ENCODE results near the gene HIBADH. TPM values are rescaled to one million over a fixed set of nuclear protein-coding genes. Genes with fewer than 3 reads are reported as not detected.

The HIBADH gene
- total RNA-seq, 1 experiment from 2014 or later = 23.2 TPM

DNA sequence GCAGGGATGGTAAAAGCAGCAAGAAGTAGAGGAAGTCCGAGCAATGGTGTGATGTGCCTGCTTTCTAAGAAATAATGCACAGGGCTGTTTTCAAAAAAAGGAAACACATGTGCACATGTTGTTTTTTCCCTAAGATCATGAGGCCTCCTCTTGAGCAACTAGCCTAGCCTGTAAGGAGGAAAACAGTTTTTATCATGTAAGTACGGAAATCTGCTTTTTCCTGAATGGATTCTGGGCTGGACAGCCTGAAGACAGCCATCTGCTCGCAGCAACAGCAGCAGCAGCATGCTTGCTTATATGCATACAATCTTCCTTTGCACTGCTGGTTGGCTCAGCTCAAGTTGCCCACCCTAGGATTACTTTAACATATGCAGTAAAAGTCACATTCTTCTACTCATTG is 87.1 kb downstream of the HIBADH start:
- WGBS (ENCODE audit: extremely low coverage, insufficient read length, low lambda C conversion rate) = no CpG with 5 or more reads among the region's 3 CpGs
- no peak overlapping the region for H3K14ac ChIP-seq (ENCODE audit: insufficient read depth, low read length)
- no peak overlapping the region for H3K4me3 Mint-ChIP-seq

More for the DNA sequence above, 87.1 kb downstream of the HIBADH start:
- Histone ChIP-seq H3T11ph (ENCODE audit: low read length) (no peak overlapping the region), H2AK5ac (ENCODE audit: insufficient read length, low read length) (no peak overlapping the region), H3K56ac (ENCODE audit: insufficient read length, low read depth, low read length) (no peak overlapping the region), H3K79me2 (ENCODE audit: insufficient read depth, low read length) (no peaks in the 10 kb centered on the region), H2BK15ac (ENCODE audit: low read depth, low read length) (no peak overlapping the region), H3K4me2 (ENCODE audit: insufficient read depth, insufficient read length, low read length) (no peak overlapping the region), H3K9ac (ENCODE audit: extremely low read depth, insufficient read length, low read length) (no peak overlapping the region), H2BK12ac (ENCODE audit: insufficient read length, low read depth, low read length) (no peak overlapping the region), H4K5ac (ENCODE audit: insufficient read length, low read depth, low read length) (no peak overlapping the region), H2BK5ac (ENCODE audit: insufficient read length, low read length) (no peak overlapping the region), H2BK20ac (ENCODE audit: low read depth, low read length, poor library complexity, severe bottlenecking) (no peak overlapping the region), H4K91ac (ENCODE audit: insufficient read length, low read depth, low read length) (no peak overlapping the region), H3K79me1 (ENCODE audit: insufficient read depth, low read depth, low read length, poor library complexity, severe bottlenecking) (no peaks in the 10 kb centered on the region), H4K20me1 (ENCODE audit: control insufficient read depth, insufficient read depth, insufficient read length) (no peaks in the 10 kb centered on the region), H2BK120ac (ENCODE audit: low read depth, low read length, poor library complexity, severe bottlenecking) (no peak overlapping the region), H3K23me2 (ENCODE audit: insufficient read length, low read depth, low read length, poor library complexity, severe bottlenecking) (no peaks in the 10 kb centered on the region), H3K9me3 (ENCODE audit: control insufficient read depth, low read depth, low read length) (no peaks in the 10 kb centered on the region), H4K8ac (replicated peaks; ENCODE audit: insufficient read length, low read depth, low read length) (no peak overlapping the region), H2AFZ (ENCODE audit: low read length) (no peak overlapping the region), H3K23ac (ENCODE audit: insufficient read length, low read depth, low read length) (no peak overlapping the region), H3K18ac (ENCODE audit: insufficient read length, low read depth, low read length) (no peak overlapping the region), H3K27me3 (ENCODE audit: insufficient read depth, low read length) (no peaks in the 10 kb centered on the region), H3K4ac (ENCODE audit: low read depth, low read length) (no peak overlapping the region), H3K4me1 (ENCODE audit: insufficient read depth, low read length) (no peaks in the 10 kb centered on the region), H3K27ac (ENCODE audit: insufficient read length, low read depth, low read length) (no peak overlapping the region)
- Mint-ChIP-seq H3K4me1 (peaks cover 4 to 10% of the 10 kb centered on the region in 2 experiments), H3K9me3 (no peaks in the 10 kb centered on the region), H3K27ac (no peak overlapping the region), H3K36me3 (ENCODE audit: insufficient read depth in 1 of 3, low read depth in 3 of 3) (no peaks in the 10 kb centered on the region), H3K27me3 (ENCODE audit: low read depth) (no peaks in the 10 kb centered on the region)
- DNase-seq = no peak
- TF ChIP-seq, protein P1, sequence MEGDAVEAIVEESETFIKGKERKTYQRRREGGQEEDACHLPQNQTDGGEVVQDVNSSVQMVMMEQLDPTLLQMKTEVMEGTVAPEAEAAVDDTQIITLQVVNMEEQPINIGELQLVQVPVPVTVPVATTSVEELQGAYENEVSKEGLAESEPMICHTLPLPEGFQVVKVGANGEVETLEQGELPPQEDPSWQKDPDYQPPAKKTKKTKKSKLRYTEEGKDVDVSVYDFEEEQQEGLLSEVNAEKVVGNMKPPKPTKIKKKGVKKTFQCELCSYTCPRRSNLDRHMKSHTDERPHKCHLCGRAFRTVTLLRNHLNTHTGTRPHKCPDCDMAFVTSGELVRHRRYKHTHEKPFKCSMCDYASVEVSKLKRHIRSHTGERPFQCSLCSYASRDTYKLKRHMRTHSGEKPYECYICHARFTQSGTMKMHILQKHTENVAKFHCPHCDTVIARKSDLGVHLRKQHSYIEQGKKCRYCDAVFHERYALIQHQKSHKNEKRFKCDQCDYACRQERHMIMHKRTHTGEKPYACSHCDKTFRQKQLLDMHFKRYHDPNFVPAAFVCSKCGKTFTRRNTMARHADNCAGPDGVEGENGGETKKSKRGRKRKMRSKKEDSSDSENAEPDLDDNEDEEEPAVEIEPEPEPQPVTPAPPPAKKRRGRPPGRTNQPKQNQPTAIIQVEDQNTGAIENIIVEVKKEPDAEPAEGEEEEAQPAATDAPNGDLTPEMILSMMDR (conservative IDR thresholded peaks at IDR 0.05) = no peak

All from H9 (cell line).